Lower leg skin (tissue), 4 donors: ENCODE measurements around the gene CEP83. TPM values are rescaled to one million over a fixed set of nuclear protein-coding genes. Genes with fewer than 3 reads are reported as not detected.

Experiments used
- DNase-seq, 2 donors: peaks; one replicate each; pipeline ENCODE4 v3.0.0-alpha.2; 2019; ENCODE audit warnings: low spot score in 2 of 2
- H3K4me3 ChIP-seq: fragments of 200-600 bp; sonication (generic); 2 replicates; pipeline ENCODE4 v1.5.1; 2017; ENCODE audit warnings: mild to moderate bottlenecking, low read depth; ENCODE audit not compliant: poor library complexity, severe bottlenecking
- CTCF ChIP-seq, 3 donors: fragments of 450-650 bp; IDR thresholded peaks; one replicate each; pipeline ENCODE4 v1.5.1; 2016; ENCODE audit warnings: antibody characterized with exemption in 3 of 3, mild to moderate bottlenecking in 3 of 3, moderate library complexity in 2 of 3
- POLR2A ChIP-seq, 2 donors: fragments of 450-650 bp; IDR thresholded peaks; one replicate each; pipeline ENCODE4 v1.6.1; 2016 to 2017; ENCODE audit warnings: antibody characterized with exemption in 2 of 2, mild to moderate bottlenecking in 1 of 2, moderate library complexity in 1 of 2
- WGBS, 2 donors: methylation state at CpG; one replicate each; pipeline ENCODE4 v1.1.5; 2018; 5-methylcytosine and 5-hydroxymethylcytosine counted together
- intact Hi-C: fragments of 100-400 bp; cut with DNase I; formaldehyde crosslinking; loops from one replicate; pipeline ENCODE4 v1.15.0; 2023; ENCODE audit warnings: low total_unique reads
- total RNA-seq, 4 donors: library from RNA; depleted of rRNA; stranded (reverse); fragments of >200 nt; gene quantifications; one replicate each; pipeline ENCODE4 v1.1.0, GENCODE V29; 2016

Gene CEP83
- total RNA-seq, 4 donors from 2014 or later, result 2.8 to 7.9 (median 6.5) TPM

- WGBS, 2 donors, result 48 to 69% methylated on average over 3 of the region's 3 CpGs
- no peak overlapping the region for H3K4me3 ChIP-seq
- TF ChIP-seq POLR2A (IDR thresholded peaks at IDR 0.05) (no peak), CTCF (IDR thresholded peaks at IDR 0.05) (no peak)
- intact Hi-C loops, result no loop called here
- no peak for DNase-seq
These were observed 41.3 kb upstream of the CEP83 start for GRCh38 chr12:94500831-94501567.

- no peak overlapping the region for H3K4me3 ChIP-seq
- intact Hi-C loops, result no loop called here
- no peak for DNase-seq
- TF ChIP-seq POLR2A (IDR thresholded peaks at IDR 0.05) (no peak), CTCF (IDR thresholded peaks at IDR 0.05) (no peak)
- WGBS, 2 donors, result 84 to 90% methylated on average over 3 of the region's 3 CpGs
These were observed 39.0 kb upstream of the CEP83 start for GRCh38 chr12:94498698-94499097.

DNA sequence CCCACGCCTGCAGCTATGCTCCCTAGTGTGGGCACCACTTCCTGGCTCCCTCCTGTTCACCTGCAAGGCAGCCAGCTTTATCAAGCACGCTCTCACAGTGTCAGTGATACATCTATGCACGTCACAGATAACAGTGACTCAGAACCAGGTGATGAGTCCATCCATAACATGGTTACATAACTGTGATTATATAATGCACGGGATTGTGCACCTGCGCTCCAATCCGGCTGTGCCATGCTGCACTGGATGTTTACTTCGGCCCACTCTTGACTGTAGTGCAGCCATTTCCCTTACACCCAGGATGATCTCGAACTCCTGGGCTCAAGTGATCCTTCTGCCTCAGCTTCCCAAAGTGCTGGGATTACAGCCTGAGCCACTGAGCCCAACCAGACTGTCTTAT, 38.4 kb upstream of the CEP83 start:
- no peak overlapping the region for H3K4me3 ChIP-seq
- TF ChIP-seq POLR2A (IDR thresholded peaks at IDR 0.05), result no peak
- TF ChIP-seq CTCF (IDR thresholded peaks at IDR 0.05), result no peak
- WGBS, 2 donors, result 86 to 89% methylated on average over 8 of the region's 8 CpGs
- intact Hi-C loops, result no loop called here
- no peak for DNase-seq

GRCh38 chr12:94495445-94496115, 35.9 kb upstream of the CEP83 start:
- WGBS, 2 donors, result 73 to 84% methylated on average over 4 of the region's 4 CpGs
- intact Hi-C loops, result no loop called here
- DNase-seq, result no peak

DNA sequence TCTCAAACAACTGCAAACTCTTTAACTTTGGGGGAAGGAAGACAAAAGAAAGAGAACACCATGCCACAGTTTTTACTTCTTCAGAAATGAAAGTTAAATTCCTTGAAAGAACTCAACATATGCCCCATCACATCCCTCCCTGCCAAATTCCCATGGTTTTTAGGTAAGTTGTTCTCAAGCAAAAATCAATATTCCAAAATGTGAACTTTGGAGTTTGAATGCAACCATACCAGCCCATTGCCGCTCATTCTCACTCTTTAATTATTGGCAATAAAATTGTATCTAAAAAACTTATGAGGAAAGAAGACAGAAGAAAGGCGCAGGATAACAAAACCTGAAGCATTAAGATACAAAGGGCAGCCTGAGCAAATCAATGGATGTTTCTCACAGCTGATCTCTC, 31.8 kb upstream of the CEP83 start:
- no peak overlapping the region for H3K4me3 ChIP-seq
- no peak for DNase-seq
- 97 to 100% methylated on average over 2 of the region's 2 CpGs for WGBS, 2 donors
- no peak for TF ChIP-seq CTCF (IDR thresholded peaks at IDR 0.05)
- no peak for TF ChIP-seq POLR2A (IDR thresholded peaks at IDR 0.05)
- intact Hi-C loops, result no loop called here

More at GRCh38 chr12:94495445-94496115, 35.9 kb upstream of the CEP83 start:
- TF ChIP-seq CTCF (IDR thresholded peaks at IDR 0.05) (no peak), POLR2A (IDR thresholded peaks at IDR 0.05) (no peak)
- H3K4me3 ChIP-seq, result no peak overlapping the region
